GM20000 (cell line): ENCODE results near the gene SPATA13.

Source experiments
- DNase-seq: peaks from one replicate; pipeline ENCODE4 v3.0.0; 2012; ENCODE audit warnings: low spot score
- CTCF ChIP-seq: IDR thresholded peaks from 2 replicates; pipeline ENCODE4 v1.5.1; 2012; ENCODE audit warnings: mild to moderate bottlenecking, control low read depth; ENCODE audit errors: extremely low read depth, missing control alignments

Gene SPATA13

DNA sequence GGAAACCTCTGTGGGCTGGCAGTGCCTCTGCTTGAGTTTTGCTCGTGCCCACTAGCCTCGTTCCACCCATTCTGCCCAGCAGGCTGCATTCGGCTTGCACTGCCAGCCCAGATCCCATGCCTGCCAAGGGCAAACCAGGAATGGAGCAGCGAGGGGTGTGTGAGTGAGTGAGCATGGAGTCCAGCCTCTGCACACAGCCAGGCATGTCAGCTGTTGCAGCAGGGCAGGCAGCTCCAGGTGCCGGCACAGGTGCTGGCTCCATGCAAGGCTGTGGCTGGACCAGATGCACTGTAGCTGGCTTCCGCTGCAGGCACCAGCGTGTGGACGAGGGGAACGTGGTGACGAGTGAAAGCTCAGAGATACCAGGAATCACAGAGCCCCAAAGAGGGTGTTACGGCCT, 64.5 kb downstream of the SPATA13 start:
- no peak for TF ChIP-seq CTCF
- no peak for DNase-seq

GRCh38 chr13:24225930-24226329, 65.4 kb downstream of the SPATA13 start:
- DNase-seq, result no peak
- no peak for TF ChIP-seq CTCF

GRCh38 chr13:24226762-24227161, 66.2 kb downstream of the SPATA13 start:
- no peak for TF ChIP-seq CTCF
- DNase-seq, result no peak

DNA sequence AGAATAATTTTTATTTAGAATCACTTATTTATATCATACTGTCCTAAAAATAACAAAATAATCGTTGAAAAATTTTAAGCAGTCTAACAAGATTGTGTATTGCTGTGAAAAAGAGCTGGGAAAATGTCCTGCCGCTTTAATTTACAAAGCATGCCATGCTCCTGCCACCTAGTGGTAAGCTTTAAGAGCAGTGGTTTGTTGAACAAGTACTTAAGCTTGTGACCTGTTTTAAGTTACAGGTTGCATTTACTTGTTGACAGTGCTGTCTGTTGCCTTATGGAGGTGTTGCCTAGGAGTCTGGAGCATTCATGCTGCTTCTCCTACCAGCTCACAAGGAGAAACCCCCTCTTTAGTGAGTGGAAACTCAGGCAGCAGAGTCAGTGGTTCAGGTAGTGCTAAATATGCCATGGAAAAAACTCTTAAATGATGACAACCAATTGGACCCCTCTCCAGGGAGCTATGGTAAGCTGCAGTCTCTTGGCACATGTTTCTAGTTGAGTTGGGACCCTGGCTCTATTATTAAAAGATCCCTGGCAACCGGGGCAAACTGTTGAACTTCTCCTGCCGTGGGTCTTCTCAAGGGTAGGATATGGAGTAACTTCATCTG, 68.4 kb downstream of the SPATA13 start:
- TF ChIP-seq CTCF, result peak; percentile 67
- peak; percentile 46 for DNase-seq

- no peak for TF ChIP-seq CTCF
- no peak for DNase-seq
Measured at GRCh38 chr13:24230428-24231072, 70.0 kb downstream of the SPATA13 start.

GRCh38 chr13:24231377-24231776, 70.9 kb downstream of the SPATA13 start:
- no peak for DNase-seq
- TF ChIP-seq CTCF, result no peak

DNA sequence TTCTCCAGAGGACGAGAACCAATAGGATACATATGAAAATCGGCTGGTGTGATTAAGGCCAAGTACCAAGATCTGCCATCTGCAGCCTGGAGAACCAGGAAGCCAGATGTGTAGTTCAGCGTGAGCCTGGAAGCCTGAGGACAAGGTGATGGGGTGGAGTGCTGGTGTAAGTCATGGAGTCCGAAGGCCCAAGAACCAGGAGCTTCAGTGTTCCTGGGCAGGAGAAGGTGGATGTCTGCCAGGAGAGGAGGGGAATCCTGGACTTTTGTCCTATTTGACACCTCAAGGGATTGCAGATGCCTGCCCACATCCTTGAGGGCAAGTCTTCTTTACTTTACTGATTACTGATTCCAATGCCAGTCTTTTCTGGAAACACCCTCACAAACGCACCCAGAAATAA, 71.5 kb downstream of the SPATA13 start:
- TF ChIP-seq CTCF, result no peak
- DNase-seq, result no peak
